Measurements from ENCODE around the gene ADAMTSL5.

ADAMTSL5 gene

GRCh38 chr19:1467490-1468273 is 45.1 kb downstream of the ADAMTSL5 start:
- DNase-seq (ENCODE audit: low read depth in 2 of 2): no peak

GRCh38 chr19:1467215-1467489 is 45.7 kb downstream of the ADAMTSL5 start:
- no peak for DNase-seq (ENCODE audit: low read depth in 2 of 2)

- DNase-seq (ENCODE audit: low read depth in 2 of 2): no peak
These were observed 46.2 kb downstream of the ADAMTSL5 start for GRCh38 chr19:1466461-1467214.

- no peak for DNase-seq (ENCODE audit: low read depth in 2 of 2)
These were observed 46.8 kb downstream of the ADAMTSL5 start for GRCh38 chr19:1466018-1466460.

- no peak for DNase-seq (ENCODE audit: low read depth in 2 of 2)
These were observed 47.4 kb downstream of the ADAMTSL5 start for GRCh38 chr19:1465191-1466016.

- DNase-seq (ENCODE audit: low read depth in 2 of 2): no peak
These were observed 51.0 kb downstream of the ADAMTSL5 start for GRCh38 chr19:1461862-1462261.

GRCh38 chr19:1460033-1460995 is 52.5 kb downstream of the ADAMTSL5 start:
- DNase-seq (ENCODE audit: low read depth in 2 of 2): no peak

GRCh38 chr19:1459479-1459878 is 53.3 kb downstream of the ADAMTSL5 start:
- no peak for DNase-seq (ENCODE audit: low read depth in 2 of 2)

- no peak for DNase-seq (ENCODE audit: low read depth in 2 of 2)
These were observed 54.9 kb downstream of the ADAMTSL5 start for GRCh38 chr19:1457892-1458291.

GRCh38 chr19:1457031-1457739 is 55.6 kb downstream of the ADAMTSL5 start:
- no peak for DNase-seq (ENCODE audit: low read depth in 2 of 2)

GRCh38 chr19:1456121-1456900 is 56.5 kb downstream of the ADAMTSL5 start:
- no peak for DNase-seq (ENCODE audit: low read depth in 2 of 2)

- no peak for DNase-seq (ENCODE audit: low read depth in 2 of 2)
These were observed 57.3 kb downstream of the ADAMTSL5 start for GRCh38 chr19:1455336-1456120.
